ENCODE measurements around the gene PUS7. TPM values are rescaled to one million over a fixed set of nuclear protein-coding genes. Genes with fewer than 3 reads are reported as not detected.

PUS7 gene, protein sequence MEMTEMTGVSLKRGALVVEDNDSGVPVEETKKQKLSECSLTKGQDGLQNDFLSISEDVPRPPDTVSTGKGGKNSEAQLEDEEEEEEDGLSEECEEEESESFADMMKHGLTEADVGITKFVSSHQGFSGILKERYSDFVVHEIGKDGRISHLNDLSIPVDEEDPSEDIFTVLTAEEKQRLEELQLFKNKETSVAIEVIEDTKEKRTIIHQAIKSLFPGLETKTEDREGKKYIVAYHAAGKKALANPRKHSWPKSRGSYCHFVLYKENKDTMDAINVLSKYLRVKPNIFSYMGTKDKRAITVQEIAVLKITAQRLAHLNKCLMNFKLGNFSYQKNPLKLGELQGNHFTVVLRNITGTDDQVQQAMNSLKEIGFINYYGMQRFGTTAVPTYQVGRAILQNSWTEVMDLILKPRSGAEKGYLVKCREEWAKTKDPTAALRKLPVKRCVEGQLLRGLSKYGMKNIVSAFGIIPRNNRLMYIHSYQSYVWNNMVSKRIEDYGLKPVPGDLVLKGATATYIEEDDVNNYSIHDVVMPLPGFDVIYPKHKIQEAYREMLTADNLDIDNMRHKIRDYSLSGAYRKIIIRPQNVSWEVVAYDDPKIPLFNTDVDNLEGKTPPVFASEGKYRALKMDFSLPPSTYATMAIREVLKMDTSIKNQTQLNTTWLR
- 24.1 to 29.5 TPM (median 26.8 TPM) in 5 replicates for total RNA-seq (2022; extraction: Qiagen RNA extraction; ENCODE audit: low read depth)

DNA sequence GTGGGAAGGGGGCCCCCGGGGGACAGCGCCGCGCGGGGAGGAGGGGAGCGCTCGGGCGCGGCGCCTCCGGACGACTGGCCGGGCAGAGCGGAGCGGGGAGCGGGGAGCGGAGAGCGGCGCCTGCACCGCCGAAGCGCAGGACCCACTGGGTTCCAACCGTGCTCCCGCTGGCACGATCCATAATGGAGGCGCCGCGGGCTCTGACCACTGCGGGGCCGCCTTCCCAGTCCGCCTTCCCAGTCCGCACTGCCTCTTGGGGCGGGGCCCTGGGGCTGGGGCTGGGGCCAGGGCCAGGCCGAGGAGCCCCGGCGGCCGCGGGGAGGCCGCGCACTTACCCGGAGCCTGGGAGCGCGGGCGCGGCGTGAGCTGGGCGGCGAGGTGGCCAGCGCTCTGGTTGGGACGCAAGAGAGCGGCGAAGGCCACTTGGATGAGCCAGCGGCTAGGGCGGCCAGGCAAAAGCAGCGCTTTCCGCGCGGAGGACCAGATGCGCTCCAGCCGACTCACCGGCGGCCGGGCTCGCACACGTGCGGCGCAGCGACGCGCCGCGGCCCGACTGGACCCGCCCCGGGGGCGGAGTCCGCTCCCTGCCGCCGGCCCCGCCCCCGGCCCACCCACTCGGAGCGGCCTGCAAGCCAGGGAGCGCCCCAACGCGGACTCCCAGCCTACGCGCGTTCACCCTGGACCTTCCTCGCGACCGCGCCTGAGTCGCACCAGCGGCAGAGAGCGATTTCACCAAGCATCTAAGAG, at the start of gene PUS7:
Gene PUS7, minus strand, starts transcription at position 555 of the 747 bp plus-strand sequence. CDS start 13,759 bp downstream, outside the sequence.

DNA sequence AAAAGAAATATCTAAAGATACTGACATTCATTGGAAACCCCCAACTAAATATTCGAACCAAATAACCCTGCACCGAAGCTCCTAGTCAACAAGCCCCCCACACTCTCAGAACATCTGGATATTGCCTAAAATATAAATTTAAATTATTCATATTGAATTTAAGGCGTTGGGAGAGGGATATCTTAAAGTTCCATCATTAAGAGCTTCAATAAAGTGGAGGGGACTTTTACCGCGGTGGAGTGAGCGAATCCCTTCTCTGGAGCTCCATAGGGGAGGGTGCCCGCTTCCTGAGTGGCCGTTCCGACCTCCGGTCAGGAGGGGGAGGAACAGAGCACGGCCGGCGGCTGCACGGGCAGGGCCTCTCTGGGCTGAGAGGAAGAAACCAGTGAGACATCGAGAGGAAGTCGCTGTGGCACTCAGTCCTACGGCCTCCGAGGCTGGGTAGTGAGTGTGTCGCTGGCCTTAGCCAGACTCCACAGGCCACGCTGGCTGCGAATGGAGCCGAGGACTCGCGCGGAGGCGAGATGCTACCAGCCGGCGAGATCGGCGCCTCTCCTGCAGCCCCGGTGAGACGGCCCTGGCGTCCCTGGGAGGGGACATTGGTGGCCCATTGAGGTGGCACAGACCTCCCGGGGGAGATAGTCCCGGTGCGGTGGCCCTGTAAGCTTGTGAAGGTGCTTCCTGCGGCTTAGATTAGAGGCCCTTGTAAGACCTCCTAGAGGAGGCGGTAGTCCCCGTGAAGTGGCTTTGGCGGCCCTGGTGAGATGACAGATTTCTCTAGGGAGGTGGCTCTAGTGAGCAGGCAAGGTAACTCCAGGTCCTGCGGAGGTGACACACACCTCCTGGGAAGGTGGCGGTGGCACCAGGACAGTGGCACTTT, 10.0 kb upstream of the PUS7 start, which contains the start of gene RINT1:
Gene RINT1, plus strand, starts transcription at position 410 of the 880 bp plus-strand sequence. Its CDS starts 115 bp downstream, at position 525.

Other genes with a start within 250 kb of the PUS7 start
- gene SRPK2, start 133.3 kb downstream of the PUS7 start, total RNA-seq (2022; extraction: Qiagen RNA extraction; ENCODE audit: low read depth), result 27.9 to 37.6 TPM (median 35.0 TPM) in 5 replicates
- gene RINT1, start 9.9 kb upstream of the PUS7 start, total RNA-seq (2022; extraction: Qiagen RNA extraction; ENCODE audit: low read depth), result 13.6 to 18.8 TPM (median 16.3 TPM) in 5 replicates
- 2.2 to 3.1 TPM (median 3.0 TPM) in 5 replicates for gene EFCAB10, start 59.2 kb upstream of the PUS7 start, total RNA-seq (2022; extraction: Qiagen RNA extraction; ENCODE audit: low read depth)